Spleen (tissue), 11 donors: ENCODE data around the gene FBXO3. TPM values are rescaled to one million over a fixed set of nuclear protein-coding genes. Genes with fewer than 3 reads are reported as not detected.

Experiments
- DNase-seq: peaks from one replicate; pipeline ENCODE4 v3.0.0-alpha.2; 2020
- H3K27ac ChIP-seq, 8 donors: fragments of 200-600 bp; sonication (generic) in 7 of 8; 1 replicate in 4 of 8; 2 replicates in 4 of 8; pipeline versions ENCODE4 v1.5.0 to v1.8.0; 2016 to 2021; ENCODE audit warnings: inconsistent platforms in 4 of 8, mild to moderate bottlenecking in 4 of 8, moderate library complexity in 1 of 8
- H3K27me3 ChIP-seq, 7 donors: fragments of 200-600 bp; sonication (generic) in 6 of 7; replicated peaks in 1 of 7; 1 replicate in 4 of 7; 2 replicates in 3 of 7; pipeline versions ENCODE4 v1.5.0 to v1.8.0; 2016 to 2021; ENCODE audit warnings: inconsistent platforms in 3 of 7, mild to moderate bottlenecking in 1 of 7
- H3K36me3 ChIP-seq, 6 donors: fragments of 200-600 bp; sonication (generic) in 5 of 6; 1 replicate in 4 of 6; 2 replicates in 2 of 6; pipeline versions ENCODE4 v1.5.0 to v1.8.0; 2016 to 2021; ENCODE audit warnings: inconsistent platforms in 2 of 6
- H3K4me1 ChIP-seq, 6 donors: fragments of 200-600 bp; sonication (generic) in 5 of 6; 1 replicate in 3 of 6; 2 replicates in 3 of 6; pipeline versions ENCODE4 v1.5.0 to v1.8.0; 2016 to 2021; ENCODE audit warnings: inconsistent platforms in 3 of 6
- H3K4me3 ChIP-seq, 8 donors: fragments of 200-600 bp; sonication (generic) in 7 of 8; 1 replicate in 4 of 8; 2 replicates in 4 of 8; pipeline versions ENCODE4 v1.5.0 to v1.8.0; 2016 to 2021; ENCODE audit warnings: inconsistent platforms in 4 of 8, mild to moderate bottlenecking in 4 of 8, moderate library complexity in 2 of 8
- H3K9me3 ChIP-seq, 8 donors: fragments of 200-600 bp; sonication (generic) in 7 of 8; 1 replicate in 4 of 8; 2 replicates in 4 of 8; pipeline versions ENCODE4 v1.5.0 to v1.8.0; 2016 to 2021; ENCODE audit warnings: inconsistent platforms in 4 of 8
- CTCF ChIP-seq, 11 experiments: fragments of 200-600 bp in 7 of 11; fragments of 450-650 bp in 4 of 11; sonication (generic) in 4 of 11; IDR thresholded peaks in 8 of 11; conservative IDR thresholded peaks in 3 of 11; 1 replicate in 7 of 11; 2 replicates in 4 of 11; pipeline versions ENCODE4 v1.4.0 to v1.8.0; 2016 to 2021; ENCODE audit warnings: antibody characterized with exemption in 11 of 11, inconsistent platforms in 4 of 11, mild to moderate bottlenecking in 1 of 11
- POLR2A ChIP-seq, 3 donors: fragments of 450-650 bp; IDR thresholded peaks; one replicate each; pipeline ENCODE4 v1.5.1; 2017; ENCODE audit warnings: antibody characterized with exemption in 3 of 3, mild to moderate bottlenecking in 1 of 3
- POLR2AphosphoS5 ChIP-seq, 3 donors: sonication (generic); formaldehyde crosslinking; IDR thresholded peaks; one replicate each; pipeline ENCODE4 v1.5.1; 2017; ENCODE audit warnings: antibody characterized with exemption in 3 of 3
- WGBS, 5 donors: extraction: QIAGEN DNeasy Blood & Tissue Kit in 3 of 5; methylation state at CpG; one replicate each; pipeline versions ENCODE4 v1.1.5 to v1.1.7; 2013 to 2018; 5-methylcytosine and 5-hydroxymethylcytosine counted together
- intact Hi-C: fragments of 100-400 bp; cut with DNase I; formaldehyde crosslinking; loops from one replicate; pipeline ENCODE4 v1.15.0; 2023; ENCODE audit warnings: low total_unique reads
- polyA plus RNA-seq, 3 donors: library from polyadenylated mRNA; stranded (reverse); fragments of 200-250 nt; gene quantifications; one replicate each; pipeline ENCODE4 v1.2.1, GENCODE V29; 2013
- total RNA-seq, 7 donors: library from RNA; depleted of rRNA in 3 of 7; stranded (reverse); fragments of >200 nt in 3 of 7; fragmentation: NEBNext Ultra II Directional in 4 of 7; extraction: Animal tissue kit (Norgen Biotek cat#: 25700) in 4 of 7; gene quantifications; one replicate each; pipeline versions ENCODE4 v1.1.0 to v1.2.1, GENCODE V29; 2016 to 2021
- donor health status: healthy with polysubstance abuse.
- donor health status: DM: no; HTN: no; CAD: no; lungs with moderate emphysema.
- donor health status: DM: no; HTN: no; CAD: no.
- donor health status: Bipolar disorder and iron deficiency.
- donor health status: healthy.
- donor health status: DM: no; HTN: no; CAD: no.
- donor health status: DM: yes; HTN: yes; CAD: no.

The FBXO3 gene
- total and polyA plus RNA-seq, 10 donors = 15.6 to 58.3 (median 31.2) TPM

DNA sequence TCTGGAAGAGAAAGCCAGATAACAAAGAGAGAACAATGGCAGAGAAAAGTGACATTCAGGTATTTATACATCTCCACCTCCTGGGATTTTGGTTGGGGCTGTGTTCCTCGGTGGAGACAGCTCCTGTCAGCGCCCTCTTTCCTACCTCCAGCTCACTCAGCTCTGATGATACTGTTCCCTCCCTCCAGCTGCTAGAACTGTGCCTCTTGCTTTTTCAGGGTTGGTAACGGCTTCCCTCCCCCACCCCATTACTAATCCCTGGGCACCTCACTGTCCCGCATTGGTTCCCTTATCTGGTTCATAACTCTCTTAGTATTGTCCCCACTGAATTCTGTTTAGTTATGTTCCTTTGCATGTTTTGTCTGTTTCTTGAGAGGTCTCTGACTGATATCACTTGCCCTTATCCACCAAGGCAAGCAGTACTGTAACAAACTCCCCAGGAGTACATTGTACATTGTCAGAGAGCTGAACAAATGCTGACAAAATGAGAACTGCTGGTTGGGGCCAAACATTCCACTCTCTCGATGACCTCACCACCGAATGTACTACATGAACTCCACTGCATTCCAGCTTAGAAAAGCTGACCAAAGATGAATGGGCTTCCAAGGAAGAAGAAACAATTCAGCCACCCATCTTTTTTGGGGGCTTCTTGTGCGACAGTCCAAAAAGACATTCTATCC is 5.7 kb upstream of the FBXO3 start:
- 73 to 88% (median 86%) methylated on average over 7 of the region's 7 CpGs for WGBS, 5 donors
- Histone ChIP-seq H3K27ac (no peak overlapping the region), H3K9me3 (no peaks in the 10 kb centered on the region), H3K4me1 (peaks cover 0 to 29% (median 10%) of the 10 kb centered on the region in 6 donors), H3K36me3 (no peaks in the 10 kb centered on the region), H3K27me3 (peaks cover 0 to 66% (median 0%) of the 10 kb centered on the region in 7 donors), H3K4me3 (no peak overlapping the region)
- intact Hi-C loops = no loop called here
- no peak for DNase-seq
- TF ChIP-seq POLR2AphosphoS5 (IDR thresholded peaks at IDR 0.05) (no peak), POLR2A (IDR thresholded peaks at IDR 0.05) (no peak), CTCF (IDR thresholded peaks at IDR 0.05 in 8 of 11, conservative IDR thresholded peaks at IDR 0.05 in 3 of 11) (no peak)

DNA sequence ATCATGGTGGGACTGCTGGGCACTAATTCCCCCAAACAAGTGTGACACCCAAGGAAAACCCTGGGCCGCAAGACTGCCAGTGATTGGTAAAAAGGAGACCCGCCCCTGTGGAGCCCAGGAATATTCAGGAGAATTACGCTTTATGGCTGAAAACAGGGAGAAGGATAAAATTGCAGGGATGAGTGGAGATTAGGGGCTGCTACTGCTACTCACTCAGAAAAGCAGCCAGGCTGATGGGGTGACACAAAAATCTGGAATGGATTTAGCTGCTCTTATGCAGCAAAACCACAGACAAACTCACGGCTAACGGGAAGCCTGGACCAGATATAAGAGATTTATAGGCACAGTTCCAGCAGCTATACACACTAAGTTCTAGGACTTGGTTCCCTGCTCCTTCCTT is 4.4 kb upstream of the FBXO3 start:
- TF ChIP-seq POLR2A (IDR thresholded peaks at IDR 0.05) = no peak
- no peak for TF ChIP-seq CTCF (IDR thresholded peaks at IDR 0.05 in 8 of 11, conservative IDR thresholded peaks at IDR 0.05 in 3 of 11)
- no peak for TF ChIP-seq POLR2AphosphoS5 (IDR thresholded peaks at IDR 0.05)
- intact Hi-C loops = no loop called here
- peaks cover 0 to 59% (median 0%) of the 10 kb centered on the region in 7 donors for H3K27me3 ChIP-seq
- DNase-seq = no peak
- no peak overlapping the region for H3K27ac ChIP-seq
- H3K36me3 ChIP-seq = no peaks in the 10 kb centered on the region
- peaks cover 0 to 35% (median 14%) of the 10 kb centered on the region in 6 donors for H3K4me1 ChIP-seq
- 45 to 66% (median 60%) methylated on average over 5 of the region's 5 CpGs for WGBS, 5 donors
- no peaks in the 10 kb centered on the region for H3K9me3 ChIP-seq
- H3K4me3 ChIP-seq = no peak overlapping the region

DNA sequence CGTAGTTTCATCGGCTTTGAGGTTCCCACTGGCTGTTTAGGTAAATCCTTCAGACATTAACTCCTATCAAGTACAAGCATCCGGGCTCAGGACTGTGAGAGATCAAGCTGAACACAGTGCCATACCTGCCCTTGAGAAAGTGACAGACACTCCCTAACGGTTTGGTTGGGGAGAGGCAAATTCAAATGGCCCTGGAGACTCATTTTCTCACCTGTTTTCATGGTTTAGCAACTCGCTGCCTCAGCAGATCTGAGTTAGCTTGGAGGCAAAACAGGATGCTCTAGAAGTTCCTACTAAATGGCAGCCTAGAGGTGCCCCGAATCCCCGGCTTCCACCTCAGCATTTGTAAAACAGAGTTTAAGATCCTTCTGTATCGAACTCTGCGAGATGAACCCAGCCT is 3.6 kb upstream of the FBXO3 start:
- WGBS, 5 donors = 73 to 84% (median 77%) methylated on average over 9 of the region's 9 CpGs
- intact Hi-C loops = no loop called here
- DNase-seq = no peak
- H3K27me3 ChIP-seq = peaks cover 0 to 54% (median 0%) of the 10 kb centered on the region in 7 donors
- no peaks in the 10 kb centered on the region for H3K9me3 ChIP-seq
- H3K36me3 ChIP-seq = no peaks in the 10 kb centered on the region
- TF ChIP-seq CTCF (IDR thresholded peaks at IDR 0.05 in 8 of 11, conservative IDR thresholded peaks at IDR 0.05 in 3 of 11) = no peak
- no peak overlapping the region for H3K4me3 ChIP-seq
- H3K4me1 ChIP-seq = peaks cover 5 to 43% (median 22%) of the 10 kb centered on the region in 6 donors
- H3K27ac ChIP-seq = no peak overlapping the region

GRCh38 chr11:33775832-33776470 is 1.6 kb upstream of the FBXO3 start:
- intact Hi-C loops = no loop called here
- WGBS, 5 donors = 28 to 71% (median 58%) methylated on average over 1 of the region's 1 CpG

More at GRCh38 chr11:33775832-33776470, 1.6 kb upstream of the FBXO3 start:
- H3K9me3 ChIP-seq = no peaks in the 10 kb centered on the region
- TF ChIP-seq POLR2A (IDR thresholded peaks at IDR 0.05) (no peak), CTCF (IDR thresholded peaks at IDR 0.05 in 8 of 11, conservative IDR thresholded peaks at IDR 0.05 in 3 of 11) (no peak), POLR2AphosphoS5 (IDR thresholded peaks at IDR 0.05) (no peak)
- no peaks in the 10 kb centered on the region for H3K36me3 ChIP-seq
- peak overlapping the region in 5 of 8 donors; percentile 79 to 91 (median 88) for H3K27ac ChIP-seq
- H3K4me1 ChIP-seq = peaks cover 11 to 63% (median 39%) of the 10 kb centered on the region in 6 donors
- peak overlapping the region in 1 of 8 donors; percentile 96 for H3K4me3 ChIP-seq
- peaks cover 0 to 41% (median 0%) of the 10 kb centered on the region in 7 donors for H3K27me3 ChIP-seq
- DNase-seq = no peak
